SU-DHL-6 (cell line): ENCODE data around the gene ZDHHC8.

ENCODE experiments used
- H2AFZ ChIP-seq: fragments of 200-600 bp; sonication (generic); 2 replicates; pipeline ENCODE4 v1.6.1; 2014; ENCODE audit warnings: low read depth, mild to moderate bottlenecking, moderate library complexity, mixed read lengths, antibody characterized with exemption, low read length; ENCODE audit not compliant: severe bottlenecking
- H3F3A ChIP-seq: fragments of 200-600 bp; shearing (Covaris generic); 2 replicates; pipeline ENCODE4 v1.6.0; 2016; ENCODE audit warnings: antibody characterized with exemption, mild to moderate bottlenecking; ENCODE audit not compliant: insufficient read depth
- H3K27ac ChIP-seq: fragments of 200-600 bp; sonication (generic); 2 replicates; pipeline ENCODE4 v1.5.1; 2016; ENCODE audit warnings: low read depth, mild to moderate bottlenecking, low read length, moderate library complexity, mixed read lengths
- H3K27me3 ChIP-seq: fragments of 200-600 bp; sonication (generic), shearing (Covaris generic); 2 replicates; pipeline ENCODE4 v1.6.0; 2014; ENCODE audit warnings: mild to moderate bottlenecking, low read length
- H3K36me3 ChIP-seq: fragments of 200-600 bp; sonication (generic); 2 replicates; pipeline ENCODE4 v1.6.1; 2014; ENCODE audit warnings: mild to moderate bottlenecking, low read length, mixed read lengths
- H3K4me2 ChIP-seq: fragments of 300-600, 200-600 bp; shearing (Covaris generic), sonication (generic); 2 replicates; pipeline ENCODE4 v1.6.0; 2014; ENCODE audit warnings: low read length, low read depth, mild to moderate bottlenecking; ENCODE audit not compliant: poor library complexity, severe bottlenecking
- H3K4me3 ChIP-seq: fragments of 200-600 bp; sonication (generic); 2 replicates; pipeline ENCODE4 v1.5.1; 2014; ENCODE audit warnings: antibody characterized with exemption, low read length, mild to moderate bottlenecking, mixed read lengths; ENCODE audit not compliant: insufficient read depth, poor library complexity, severe bottlenecking
- H3K79me2 ChIP-seq: fragments of 200-600 bp; sonication (generic); 2 replicates; pipeline ENCODE4 v1.6.1; 2014; ENCODE audit warnings: mild to moderate bottlenecking, low read length, moderate library complexity; ENCODE audit not compliant: insufficient read depth
- H3K9ac ChIP-seq: fragments of 200-600 bp; sonication (generic); 2 replicates; pipeline ENCODE4 v1.7.0; 2014; ENCODE audit warnings: mild to moderate bottlenecking, low read length
- H3K9me2 ChIP-seq: fragments of 200-600 bp; sonication (generic); replicated peaks from 2 replicates; pipeline ENCODE4 v1.6.1; 2014; ENCODE audit warnings: low read length; ENCODE audit not compliant: insufficient read depth
- H3K9me3 ChIP-seq: fragments of 200-600 bp; sonication (generic); 2 replicates; pipeline ENCODE4 v1.6.1; 2014; ENCODE audit warnings: low read length, mixed read lengths; ENCODE audit not compliant: insufficient read depth
- H4K20me1 ChIP-seq: fragments of 200-600 bp; sonication (generic); 2 replicates; pipeline ENCODE4 v1.6.1; 2014; ENCODE audit warnings: low read depth, mild to moderate bottlenecking, antibody characterized with exemption, low read length, moderate library complexity, mixed read lengths
- CTCF ChIP-seq: fragments of 200-600 bp; sonication (generic); IDR thresholded peaks from one replicate; pipeline ENCODE4 v1.5.1; 2017; ENCODE audit warnings: antibody characterized with exemption, mild to moderate bottlenecking, low read length, moderate library complexity; ENCODE audit not compliant: insufficient read depth, poor library complexity, severe bottlenecking
- EZH2phosphoT487 ChIP-seq: fragments of 200-600 bp; sonication (generic), shearing (Covaris generic); conservative IDR thresholded peaks from 2 replicates; pipeline ENCODE4 v1.6.1; 2018; ENCODE audit warnings: mild to moderate bottlenecking, antibody characterized with exemption, low read length, moderate library complexity, mixed read lengths

Gene ZDHHC8

DNA sequence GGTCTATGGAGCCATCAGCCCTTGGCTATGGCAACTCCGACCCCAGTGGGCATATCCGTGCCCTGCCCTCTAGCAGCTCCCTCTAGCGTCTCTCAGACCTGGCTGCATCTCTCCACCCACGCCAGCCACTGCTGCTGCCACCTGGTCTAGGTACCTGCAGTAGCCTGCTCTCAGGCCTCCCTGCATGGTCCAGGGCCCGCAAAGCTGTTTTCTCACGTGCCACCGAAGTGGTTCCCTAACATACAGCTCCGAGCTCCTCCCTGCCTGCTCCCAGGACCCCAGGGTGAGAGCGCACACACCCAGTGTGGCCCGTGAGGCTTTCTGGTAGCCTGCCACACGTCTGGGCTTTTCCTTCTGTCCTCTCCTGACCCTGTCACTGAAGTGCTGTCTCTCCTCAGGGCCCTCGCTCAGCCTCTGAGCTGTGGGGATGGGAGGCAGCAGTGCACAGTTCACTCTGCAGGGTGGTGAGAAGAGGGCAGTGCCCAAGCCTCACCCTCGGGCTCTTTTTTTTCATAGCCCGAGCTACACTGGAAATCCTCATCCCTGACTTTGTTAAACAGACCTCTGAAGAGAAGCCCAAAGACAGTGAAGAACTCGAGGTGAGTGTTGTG is 37.3 kb upstream of the ZDHHC8 start:
- H3K27ac ChIP-seq, result no peak overlapping the region
- no peak for TF ChIP-seq CTCF
- TF ChIP-seq EZH2phosphoT487, result no peak
- H3K4me2 ChIP-seq, result no peak overlapping the region

DNA sequence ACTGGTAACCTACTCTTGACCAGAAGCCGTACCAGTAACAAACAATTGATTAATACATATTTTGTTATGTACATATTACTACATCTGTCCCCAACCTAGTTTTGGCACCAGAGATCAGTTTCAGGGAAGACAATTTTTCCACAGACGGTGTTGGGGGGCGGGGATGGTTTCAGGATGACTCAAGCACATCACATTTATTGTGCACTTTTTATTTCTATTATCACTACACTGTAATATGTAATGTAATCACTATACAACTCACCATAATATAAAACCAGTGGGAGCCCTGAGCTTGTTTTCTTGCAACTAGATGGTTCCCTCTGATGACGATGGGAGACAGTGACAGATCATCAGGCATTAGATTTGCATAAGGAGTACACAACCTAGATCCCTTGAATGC is 36.1 kb upstream of the ZDHHC8 start:
- Histone ChIP-seq H3K27me3 (no peaks in the 10 kb centered on the region), H3K36me3 (peaks cover 2% of the 10 kb centered on the region; the same call in 1 of the 2 replicates)

More for the DNA sequence above, 37.3 kb upstream of the ZDHHC8 start:
- H3K4me3 ChIP-seq, result no peak overlapping the region
- H3K9ac ChIP-seq, result no peak overlapping the region
- peaks cover 2% of the 10 kb centered on the region; the same call in 1 of the 2 replicates for H3K36me3 ChIP-seq
- no peak overlapping the region for H2AFZ ChIP-seq
- no peaks in the 10 kb centered on the region for H3K27me3 ChIP-seq
- no peaks in the 10 kb centered on the region for H3F3A ChIP-seq
- H3K79me2 ChIP-seq, result no peaks in the 10 kb centered on the region
- H4K20me1 ChIP-seq, result no peaks in the 10 kb centered on the region
- no peaks in the 10 kb centered on the region for H3K9me2 ChIP-seq
- H3K9me3 ChIP-seq, result no peaks in the 10 kb centered on the region

DNA sequence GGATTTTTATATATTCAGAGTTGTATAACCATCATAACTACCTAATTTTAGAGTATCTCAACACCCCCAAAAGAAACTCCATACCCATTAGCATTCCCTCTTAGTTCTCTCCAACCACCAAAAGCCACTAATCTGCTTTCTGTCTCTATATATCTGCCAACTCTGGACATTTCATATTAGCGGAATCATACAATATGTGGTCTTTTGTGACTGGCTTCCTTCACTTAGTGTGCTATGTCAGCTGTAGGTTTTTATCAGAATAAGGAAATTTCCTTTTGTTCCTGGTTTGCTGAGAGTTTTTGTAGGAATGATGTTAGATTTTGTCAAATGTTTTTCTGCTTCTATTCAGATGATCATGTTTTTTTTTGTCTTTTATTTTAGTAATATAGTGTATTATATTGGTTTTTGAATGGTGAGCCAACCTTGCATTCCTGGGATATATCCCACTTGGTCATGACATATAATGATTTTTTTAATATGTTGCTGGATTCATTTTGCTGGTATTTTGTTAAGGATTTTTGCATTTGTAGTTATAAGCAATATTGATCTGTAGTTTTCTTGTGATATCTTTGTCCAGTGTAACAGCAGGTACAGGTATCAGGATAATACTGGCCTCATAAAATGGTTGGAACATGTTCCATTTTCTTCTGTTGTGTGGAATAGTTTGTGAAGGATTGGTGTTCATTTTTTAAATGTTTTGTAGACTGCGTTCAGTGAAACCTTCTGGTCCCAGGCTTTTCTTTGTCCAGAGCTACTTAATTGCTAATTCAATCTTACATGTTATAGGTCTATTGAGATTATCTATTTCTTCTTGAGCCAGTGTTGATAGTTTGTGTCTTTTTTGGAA is 34.8 kb upstream of the ZDHHC8 start:
- H2AFZ ChIP-seq, result no peak overlapping the region
- no peaks in the 10 kb centered on the region for H3F3A ChIP-seq
- H3K4me3 ChIP-seq, result no peak overlapping the region
- H3K9me3 ChIP-seq, result no peaks in the 10 kb centered on the region
- no peak overlapping the region for H3K9ac ChIP-seq
- H4K20me1 ChIP-seq, result no peaks in the 10 kb centered on the region
- H3K36me3 ChIP-seq, result peaks cover 2% of the 10 kb centered on the region; the same call in 1 of the 2 replicates
- no peaks in the 10 kb centered on the region for H3K27me3 ChIP-seq
- no peak overlapping the region for H3K4me2 ChIP-seq
- H3K9me2 ChIP-seq, result no peaks in the 10 kb centered on the region
- no peak for TF ChIP-seq EZH2phosphoT487
- H3K27ac ChIP-seq, result no peak overlapping the region
- no peaks in the 10 kb centered on the region for H3K79me2 ChIP-seq

More for the DNA sequence above, 36.1 kb upstream of the ZDHHC8 start:
- H3K9me3 ChIP-seq, result no peaks in the 10 kb centered on the region
- TF ChIP-seq EZH2phosphoT487 (no peak), CTCF (no peak)
- H3F3A ChIP-seq, result no peaks in the 10 kb centered on the region
- H3K79me2 ChIP-seq, result no peaks in the 10 kb centered on the region
- H3K9ac ChIP-seq, result no peak overlapping the region
- H3K4me2 ChIP-seq, result no peak overlapping the region
- no peaks in the 10 kb centered on the region for H4K20me1 ChIP-seq
- H3K27ac ChIP-seq, result no peak overlapping the region
- H3K9me2 ChIP-seq, result no peaks in the 10 kb centered on the region
- no peak overlapping the region for H2AFZ ChIP-seq
- H3K4me3 ChIP-seq, result no peak overlapping the region
